DMS 273 (cell line): ENCODE results near the gene TXNDC17.
"Not testable (repeated sequence)": the region's sequence is repeated elsewhere in the genome, so short reads cannot be mapped to it uniquely, and the experiment has no call there.

ENCODE experiments used
- DNase-seq: peaks from one replicate; lab custom pipeline; 2025; ENCODE audit not compliant: unreplicated experiment; lab: John Stamatoyannopoulos, UW

Gene TXNDC17

GRCh38 chr17:6636616-6637457, 4.0 kb upstream of the TXNDC17 start:
- no peak for DNase-seq

GRCh38 chr17:6637458-6637840, 3.4 kb upstream of the TXNDC17 start:
- no peak for DNase-seq

- DNase-seq: peak; percentile 8
These were observed 2.6 kb upstream of the TXNDC17 start for GRCh38 chr17:6638046-6638908.

GRCh38 chr17:6639014-6639585, 1.8 kb upstream of the TXNDC17 start:
- no peak for DNase-seq

GRCh38 chr17:6639586-6640535, 999 bp upstream of the TXNDC17 start:
- peak; percentile 55 for DNase-seq

GRCh38 chr17:6641247-6641863, 495 bp downstream of the TXNDC17 start:
- peak; percentile 73 for DNase-seq

- no peak for DNase-seq
These were observed 1.7 kb downstream of the TXNDC17 start for GRCh38 chr17:6642592-6642991.

GRCh38 chr17:6643451-6644125, 2.7 kb downstream of the TXNDC17 start:
- no peak for DNase-seq

GRCh38 chr17:6648181-6648580, 7.3 kb downstream of the TXNDC17 start:
- peak; percentile 36 for DNase-seq

- DNase-seq: peak; percentile 93
These were observed 10.6 kb downstream of the TXNDC17 start, which contains the start of the genes C17orf100 and MED31 for GRCh38 chr17:6651354-6651918. C17orf100 (plus strand) TSS chr17:6651762; CDS start chr17:6651914, 152 bp downstream. MED31 (minus strand) TSS chr17:6651605; CDS start chr17:6651528, 77 bp downstream.

- peak; percentile 49 for DNase-seq
These were observed 11.1 kb downstream of the TXNDC17 start for GRCh38 chr17:6651919-6652452.

- DNase-seq: peak; percentile 48
These were observed 14.2 kb downstream of the TXNDC17 start for GRCh38 chr17:6654841-6655731.

- not testable (repeated sequence) for DNase-seq
These were observed 15.0 kb downstream of the TXNDC17 start for GRCh38 chr17:6655732-6656361.

- DNase-seq: not testable (repeated sequence)
These were observed 16.2 kb downstream of the TXNDC17 start for GRCh38 chr17:6656797-6657632.

- no peak for DNase-seq
These were observed 16.9 kb downstream of the TXNDC17 start for GRCh38 chr17:6657633-6658287.

GRCh38 chr17:6658411-6658810, 17.6 kb downstream of the TXNDC17 start:
- not testable (repeated sequence) for DNase-seq
